Dedifferentiated amniotic fluid mesenchymal stem cell (primary cell): ENCODE measurements around the gene SRMS.

ENCODE experiments used
- DNase-seq: peaks from one replicate; pipeline ENCODE4 v3.0.0-alpha.2; 2016; ENCODE audit errors: extremely low spot score

The SRMS gene

DNA sequence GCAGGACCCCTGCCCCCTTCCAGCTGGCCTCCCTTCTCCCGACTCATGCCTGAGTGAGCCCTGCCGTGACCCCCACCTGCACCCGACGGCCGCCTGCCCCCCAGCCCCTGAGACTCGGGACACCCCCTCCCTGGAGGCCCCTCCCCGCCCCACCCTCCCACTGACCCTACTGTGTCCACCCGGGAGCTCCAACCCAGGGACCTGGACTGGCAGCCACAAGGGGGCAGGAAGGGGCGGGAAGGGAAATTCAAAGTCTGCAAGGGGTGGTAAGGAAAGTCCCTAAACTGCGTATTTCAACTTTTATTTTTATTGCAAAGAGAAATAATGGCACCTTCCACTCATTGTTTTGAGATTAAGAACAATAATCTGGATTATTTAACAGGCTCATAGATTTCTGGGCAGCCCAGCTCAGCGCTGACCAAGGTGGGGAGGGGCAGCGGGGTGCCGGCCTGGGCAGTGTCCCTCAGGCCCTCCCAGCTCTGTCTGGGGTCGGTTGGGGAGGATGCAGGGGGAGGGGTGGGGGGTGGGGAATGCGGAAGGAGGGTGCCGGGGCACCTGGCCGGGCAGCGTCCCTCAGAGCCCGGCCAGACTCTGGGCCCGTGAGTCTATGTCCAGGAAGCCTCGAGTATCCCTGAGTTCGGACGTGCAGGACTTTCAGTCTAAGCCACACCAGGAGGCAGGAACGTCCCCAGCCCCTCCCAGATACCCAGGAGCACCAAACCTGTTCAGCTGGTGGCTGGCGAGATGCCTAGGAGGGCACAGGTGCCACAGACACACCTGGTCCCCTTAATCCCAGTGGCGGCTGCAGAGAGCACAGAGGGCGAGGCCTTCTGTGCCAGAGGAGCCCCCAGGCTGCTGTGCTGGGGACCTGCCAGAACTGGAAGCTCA lies 9.1 kb downstream of the SRMS start:
- DNase-seq = no peak

DNA sequence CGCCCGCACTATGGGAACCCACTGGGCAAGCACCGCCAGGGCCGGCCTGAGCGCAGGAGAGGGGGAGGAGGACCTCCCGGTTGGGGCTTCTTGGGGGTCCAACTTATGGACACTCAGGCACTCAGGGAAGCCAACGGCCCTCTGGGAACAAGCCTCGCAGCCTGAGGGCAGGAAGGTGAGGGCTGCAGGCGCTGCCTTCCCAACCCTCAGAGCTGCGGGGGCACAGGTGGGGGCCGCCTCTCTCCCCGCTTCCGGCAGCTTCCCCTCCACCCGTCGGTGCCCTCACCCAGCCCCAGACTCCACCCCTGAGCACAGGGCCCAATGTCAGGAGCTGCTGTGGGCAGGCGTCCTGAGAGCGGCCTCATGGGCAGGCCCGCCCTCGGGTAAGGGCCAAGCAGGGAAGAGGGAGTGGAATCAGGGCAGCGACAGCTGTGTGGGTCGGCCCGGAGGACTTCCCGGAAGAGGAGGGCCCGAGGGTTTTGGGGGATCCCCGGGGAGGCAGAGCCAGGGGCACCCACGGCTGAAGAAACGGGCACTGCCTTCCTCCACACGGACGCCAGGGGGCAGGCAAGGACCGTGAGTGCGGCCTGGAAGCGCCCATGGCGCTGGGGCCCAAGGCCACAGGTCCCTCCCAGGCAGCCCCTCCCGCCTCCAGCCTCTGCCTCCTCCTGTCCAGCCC lies 9.9 kb downstream of the SRMS start:
- DNase-seq = peak; percentile 85

DNA sequence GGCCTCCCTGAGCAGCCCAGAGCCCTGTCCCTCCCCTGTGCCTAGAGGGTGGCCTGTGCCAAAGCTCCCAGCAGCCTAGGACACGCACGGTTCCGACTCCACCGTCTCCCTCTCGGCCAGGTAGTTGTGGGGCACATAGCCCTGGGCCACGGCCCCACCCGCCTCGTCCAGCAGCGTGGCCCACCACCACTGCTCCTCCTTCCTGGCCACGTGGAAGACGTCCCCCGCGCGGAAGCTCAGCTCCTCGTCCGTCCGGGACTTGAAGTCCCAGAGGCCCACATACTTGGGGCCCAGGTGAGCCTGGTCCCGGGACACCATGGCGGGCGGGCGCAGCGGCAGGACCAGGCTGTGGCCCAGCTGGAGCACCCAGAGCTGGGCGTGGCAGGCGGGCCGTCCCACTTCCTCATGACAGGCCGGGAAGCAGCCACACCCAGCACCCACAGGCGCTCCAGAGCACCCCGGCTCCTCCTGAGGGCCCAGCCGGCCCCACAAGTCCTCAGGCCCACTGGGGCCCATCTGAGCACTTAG lies 10.5 kb downstream of the SRMS start, which contains the start of gene PTK6:
TSS of gene PTK6 (minus strand) at position 380 of the 528 bp plus-strand sequence. CDS start at position 318, 62 bp downstream.
- DNase-seq = no peak

DNA sequence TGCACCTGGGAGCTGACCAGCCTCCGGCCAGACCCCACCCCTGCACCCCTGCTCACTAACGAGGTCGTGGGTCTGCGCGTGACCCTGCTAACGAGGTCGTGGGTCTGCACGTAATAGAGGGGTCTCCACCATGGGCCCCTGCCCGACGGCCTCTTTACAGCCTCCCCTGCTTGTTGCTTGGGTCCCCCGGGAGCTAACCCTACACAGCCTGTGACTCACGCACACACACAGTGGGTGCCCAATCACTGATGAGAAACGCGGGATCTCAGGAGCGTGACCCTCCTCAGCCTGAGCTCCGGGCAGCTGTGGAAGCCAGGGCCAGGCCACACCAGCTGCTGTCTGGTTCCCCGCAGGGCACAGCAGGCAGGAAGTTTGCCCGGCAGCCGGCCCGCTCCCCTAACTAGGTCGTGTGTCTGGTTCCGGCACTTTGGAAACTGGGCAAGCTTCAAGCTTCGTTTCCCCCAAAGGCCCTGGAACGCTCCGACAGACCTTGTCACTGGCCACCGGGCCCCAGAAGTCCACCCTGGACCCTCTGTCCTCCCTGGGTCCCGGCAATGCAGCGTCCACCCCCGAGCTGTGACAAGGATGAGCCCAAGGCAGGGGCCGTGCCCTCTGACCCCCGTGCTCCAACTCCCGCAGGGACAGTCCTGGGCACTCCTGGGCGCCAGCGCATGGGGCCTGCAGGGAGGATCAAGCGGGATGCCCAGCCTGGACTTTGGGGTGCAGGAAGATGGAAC lies 11.1 kb downstream of the SRMS start:
- DNase-seq = no peak

DNA sequence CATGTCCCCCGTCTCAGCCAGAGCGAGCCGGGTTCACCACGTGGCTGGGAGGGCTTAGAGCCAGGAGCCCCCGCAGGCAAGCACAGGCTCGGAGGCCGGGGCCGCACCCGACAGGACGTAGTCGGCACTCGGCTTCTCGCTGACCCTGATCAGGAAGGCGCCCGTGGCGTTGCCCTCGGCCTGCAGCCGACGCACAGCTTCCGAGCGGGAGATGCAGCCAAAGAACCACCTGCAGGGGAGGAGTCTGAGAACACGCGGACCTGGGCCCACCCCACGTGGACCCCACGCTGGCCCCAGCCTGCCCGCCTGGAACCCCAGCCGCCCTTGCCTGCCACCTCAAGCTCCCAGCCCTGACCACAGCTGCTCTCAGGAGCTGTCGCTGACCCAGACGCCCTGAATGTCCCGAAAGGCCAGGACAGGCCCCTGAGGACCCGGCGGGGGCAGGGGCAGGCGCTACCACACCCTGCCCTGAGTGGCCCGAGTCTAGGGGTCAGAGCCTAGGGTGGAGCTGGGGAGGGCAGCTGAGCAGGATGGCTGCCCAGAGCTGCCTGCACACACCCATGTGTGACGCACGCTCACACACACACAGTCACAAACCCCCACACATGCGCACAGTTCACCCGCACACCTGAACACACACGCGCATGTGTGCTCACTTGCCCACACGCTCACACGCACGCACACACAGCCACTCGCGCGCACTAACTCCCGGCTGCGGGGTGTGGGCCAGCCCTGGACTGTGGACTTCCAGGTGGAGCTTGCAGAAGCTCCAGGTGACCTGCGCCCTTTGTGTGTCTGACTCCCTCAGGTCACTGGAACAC lies 12.5 kb downstream of the SRMS start:
- DNase-seq = no peak

DNA sequence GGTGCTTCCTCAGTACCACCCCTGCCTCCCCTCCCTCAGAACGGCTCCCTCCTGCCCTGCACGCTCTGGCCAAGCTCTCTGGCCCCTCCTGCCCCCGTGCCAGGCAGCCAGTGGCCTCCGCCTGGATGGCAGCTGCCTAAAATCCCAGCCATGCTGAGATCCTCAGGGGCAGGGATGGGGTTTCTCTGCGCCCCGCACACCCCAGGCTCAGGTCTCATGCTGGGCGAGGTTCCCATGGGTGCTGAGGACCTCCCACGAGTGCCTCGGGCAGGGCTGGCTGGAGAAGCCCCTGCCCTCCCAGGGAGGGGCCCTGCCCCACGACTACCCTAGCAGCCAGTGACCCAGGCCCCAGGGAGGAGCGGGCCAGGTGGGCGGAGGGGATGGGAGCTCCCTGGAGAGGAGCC lies 13.1 kb downstream of the SRMS start:
- DNase-seq = no peak

DNA sequence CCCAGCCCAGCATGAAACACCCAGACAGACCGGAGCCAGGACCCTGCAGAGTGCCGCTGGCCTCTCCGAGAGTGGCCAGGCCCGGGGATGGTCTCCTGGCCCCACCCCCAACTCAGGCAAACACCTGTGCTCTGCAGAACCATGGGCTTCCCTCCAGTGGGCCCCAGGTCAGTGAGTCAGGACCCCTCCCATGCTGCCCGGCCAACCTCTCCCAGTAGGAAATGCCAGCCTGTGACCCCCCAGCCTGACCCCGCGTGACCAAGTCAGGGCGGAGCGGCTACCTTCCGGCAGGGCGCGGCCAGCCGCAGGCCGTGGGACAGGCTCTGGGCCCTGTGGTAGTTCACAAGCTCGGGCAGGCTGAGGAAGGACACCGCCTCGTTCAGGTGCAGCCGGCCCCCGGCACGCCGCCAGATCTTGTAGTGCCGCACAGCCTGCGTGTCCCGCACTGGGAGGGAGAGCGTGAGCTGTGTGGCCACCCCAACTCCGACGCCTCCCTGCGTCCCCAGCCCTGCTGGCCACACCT lies 13.6 kb downstream of the SRMS start:
- no peak for DNase-seq

DNA sequence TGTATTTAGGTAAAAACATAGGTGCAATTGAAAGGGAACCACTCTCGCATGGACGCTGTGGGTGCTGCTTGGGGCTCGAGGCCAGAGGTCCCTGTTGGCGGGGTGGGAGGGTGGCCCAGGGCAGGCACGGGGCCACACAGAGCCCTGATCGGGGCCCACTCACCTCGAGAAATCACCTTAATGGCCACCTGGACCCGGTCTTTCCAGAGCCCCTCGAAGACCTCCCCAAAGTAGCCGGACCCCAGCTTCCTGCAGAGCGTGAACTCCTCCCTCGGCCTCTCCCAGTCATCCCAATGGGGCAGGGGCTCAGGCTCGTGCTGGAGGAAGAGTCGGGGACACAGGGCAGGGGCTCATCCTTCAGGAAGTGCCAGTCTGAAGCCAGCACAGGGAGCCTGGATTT lies 14.2 kb downstream of the SRMS start:
- DNase-seq = no peak

DNA sequence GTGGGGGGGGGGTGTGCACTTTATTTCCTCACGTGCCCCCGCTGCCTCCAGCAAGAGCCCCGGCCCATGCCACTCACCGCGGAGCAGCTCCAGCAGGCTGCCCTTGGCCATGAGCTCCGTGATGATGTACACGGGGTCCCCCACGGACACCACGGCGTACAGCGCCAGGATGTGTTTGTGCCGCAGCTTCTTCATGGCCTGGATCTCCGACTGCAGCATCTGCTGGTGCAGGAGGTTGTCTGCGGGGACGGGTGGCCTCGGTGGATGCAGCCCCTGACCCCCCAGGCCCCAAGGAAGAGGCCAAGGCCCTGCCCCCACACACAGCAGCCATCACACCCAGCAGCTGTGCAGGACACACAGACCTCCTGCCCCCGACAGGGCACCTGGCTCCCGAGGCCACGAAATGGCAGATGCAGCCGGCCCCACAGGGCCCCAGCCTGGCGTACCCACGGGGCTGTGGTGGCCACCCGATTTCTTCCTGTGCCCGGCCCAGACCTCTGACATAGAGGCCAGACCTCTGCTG lies 15.0 kb downstream of the SRMS start:
- DNase-seq = no peak

DNA sequence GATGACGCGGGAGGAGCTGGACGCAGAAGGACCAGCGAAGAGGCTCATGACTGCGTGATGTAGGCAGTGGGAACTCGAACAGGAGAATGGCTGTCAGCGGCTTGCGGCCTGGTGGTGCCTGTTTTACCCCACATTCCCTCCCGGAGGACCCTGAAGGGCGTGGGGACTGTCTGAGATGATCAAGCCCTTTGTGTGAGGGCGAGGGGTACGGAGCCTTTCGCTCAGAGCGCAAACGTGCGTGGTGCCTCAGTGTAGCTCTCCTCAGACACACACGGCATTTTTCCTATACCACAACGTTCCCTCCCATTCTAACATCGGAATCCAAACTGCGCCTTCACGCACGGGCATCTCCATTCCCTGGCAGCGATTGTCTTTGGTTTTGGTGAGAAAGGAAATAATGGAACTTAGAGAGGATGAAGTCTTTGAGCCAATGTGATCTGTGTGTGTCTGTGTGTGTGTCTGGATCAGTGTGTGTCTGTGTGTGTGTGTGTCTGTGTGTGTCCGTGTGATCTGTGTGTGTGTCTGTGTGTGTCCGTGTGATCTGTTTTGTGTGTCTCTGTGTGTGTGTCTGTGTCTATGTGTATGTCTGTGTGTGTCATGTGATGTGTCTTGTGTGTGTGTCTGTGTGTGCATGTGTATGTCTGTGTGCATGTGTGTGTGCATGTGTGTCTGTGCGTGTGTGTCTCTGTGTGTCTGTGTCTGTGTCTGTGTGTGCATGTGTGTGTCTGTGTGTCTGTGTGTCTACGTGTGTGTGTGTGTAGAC lies 15.7 kb downstream of the SRMS start:
- no peak for DNase-seq

DNA sequence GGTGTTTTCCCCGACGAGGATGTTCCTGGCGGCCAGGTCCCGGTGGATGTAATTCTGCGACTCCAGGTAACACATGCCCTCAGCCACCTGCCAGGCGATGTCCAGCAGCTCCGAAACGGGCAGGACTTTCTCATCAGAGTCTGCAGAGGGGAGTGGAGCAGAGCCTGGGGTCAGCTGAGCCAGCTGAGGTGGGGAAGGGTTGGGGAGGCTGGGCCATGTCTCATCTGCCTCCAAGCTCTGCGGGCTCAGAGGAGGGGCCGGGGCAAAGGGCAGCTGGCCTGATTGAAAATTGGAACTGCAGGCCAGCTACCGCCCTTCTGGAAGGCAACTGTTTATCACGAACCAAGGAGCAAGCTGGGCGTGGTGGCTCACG lies 16.8 kb downstream of the SRMS start:
- DNase-seq = no peak

DNA sequence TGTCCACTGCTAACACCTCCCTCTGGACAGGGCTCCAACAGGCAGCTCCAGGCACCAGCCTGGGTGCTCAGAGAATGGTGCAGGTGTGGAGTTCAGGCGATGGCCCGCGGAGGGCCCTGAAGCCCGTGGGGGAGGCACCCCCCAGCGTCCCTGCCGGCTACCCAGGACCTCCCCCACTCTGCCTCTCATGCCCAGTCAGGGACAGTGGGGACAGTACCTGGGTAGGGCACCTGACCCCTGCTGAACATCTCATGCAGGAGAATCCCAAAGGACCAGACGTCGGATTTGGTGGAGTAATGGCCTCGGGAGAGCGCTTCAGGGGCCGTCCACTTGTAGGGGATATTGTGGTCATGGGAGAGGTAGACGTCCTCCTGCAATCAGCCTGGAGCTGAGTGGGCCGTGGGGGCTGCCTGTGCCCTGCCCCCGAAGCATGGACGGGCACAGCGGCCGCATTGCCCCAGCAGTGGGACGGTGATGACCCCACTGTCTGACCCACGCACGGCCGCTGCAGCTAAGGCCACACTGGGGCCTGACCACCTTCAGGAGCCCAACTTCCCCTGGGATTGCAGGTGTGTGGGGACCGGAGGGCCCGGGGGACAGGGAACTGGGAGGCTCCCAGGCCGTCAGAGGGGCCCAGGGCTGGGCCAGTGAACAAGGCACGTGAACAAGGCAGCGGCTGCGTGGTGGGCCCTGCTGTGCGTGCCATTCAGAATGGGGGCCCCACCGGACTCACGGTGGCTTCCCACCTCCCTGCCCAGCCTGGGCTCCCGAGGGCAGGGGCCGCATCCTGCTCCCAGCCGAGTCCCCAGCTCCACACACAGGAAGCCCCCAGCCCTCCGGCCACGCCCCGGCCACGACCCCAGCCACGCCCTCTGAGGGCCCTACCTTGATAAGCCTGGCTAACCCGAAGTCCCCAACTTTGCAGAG lies 17.4 kb downstream of the SRMS start:
- DNase-seq = no peak

DNA sequence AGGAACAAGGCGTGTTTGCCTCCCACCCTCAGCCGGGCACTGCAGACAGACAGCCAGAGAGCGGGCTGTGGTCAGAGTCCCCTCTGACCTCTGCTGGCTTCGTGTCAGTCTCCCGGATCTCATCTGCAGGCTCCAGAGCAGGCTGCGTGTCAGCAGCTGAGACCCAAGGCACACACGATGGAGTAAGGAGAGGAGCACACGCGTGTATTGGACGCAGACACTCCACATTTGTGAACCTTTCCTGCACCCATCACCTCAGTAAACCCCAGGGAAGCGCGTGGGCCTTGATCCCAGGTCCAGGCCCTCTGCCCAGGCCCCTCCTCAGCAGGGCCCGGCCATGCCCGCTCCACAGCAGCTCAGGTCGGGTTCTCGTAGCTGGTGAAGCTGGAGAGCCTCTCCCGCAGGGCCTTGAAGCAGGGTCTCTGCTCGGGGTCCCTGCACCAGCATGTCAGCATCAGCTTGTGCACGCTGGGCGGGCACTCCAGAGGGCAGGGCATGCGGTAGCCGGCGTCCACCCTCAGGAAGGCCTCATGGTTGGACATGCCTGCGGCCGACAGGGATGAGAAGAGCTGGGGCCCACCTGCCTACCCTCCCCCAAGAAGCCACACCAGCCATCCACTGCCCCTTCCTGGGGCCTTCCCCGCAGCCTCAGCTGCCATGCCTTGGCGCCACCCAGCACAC lies 18.2 kb downstream of the SRMS start:
- no peak for DNase-seq

DNA sequence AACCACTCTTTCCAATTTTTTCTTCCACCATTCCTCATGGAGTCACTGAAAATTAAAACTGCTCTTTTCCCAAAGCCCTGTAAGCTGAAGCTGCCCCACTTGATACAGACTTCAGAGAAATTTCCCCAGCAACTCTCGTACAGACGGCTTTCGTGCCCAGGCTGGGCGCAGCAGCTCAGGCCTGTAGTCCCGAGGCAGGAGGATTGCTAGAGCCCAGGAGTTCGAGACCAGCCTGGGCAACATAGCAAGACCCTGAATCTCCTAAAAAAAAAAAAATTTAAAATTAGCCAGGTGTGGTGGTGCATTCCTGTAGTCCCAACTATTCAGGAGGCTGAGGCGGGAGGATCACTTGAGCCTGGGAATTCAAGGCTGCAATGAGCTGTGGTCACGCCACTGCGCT lies 20.4 kb downstream of the SRMS start:
- no peak for DNase-seq

DNA sequence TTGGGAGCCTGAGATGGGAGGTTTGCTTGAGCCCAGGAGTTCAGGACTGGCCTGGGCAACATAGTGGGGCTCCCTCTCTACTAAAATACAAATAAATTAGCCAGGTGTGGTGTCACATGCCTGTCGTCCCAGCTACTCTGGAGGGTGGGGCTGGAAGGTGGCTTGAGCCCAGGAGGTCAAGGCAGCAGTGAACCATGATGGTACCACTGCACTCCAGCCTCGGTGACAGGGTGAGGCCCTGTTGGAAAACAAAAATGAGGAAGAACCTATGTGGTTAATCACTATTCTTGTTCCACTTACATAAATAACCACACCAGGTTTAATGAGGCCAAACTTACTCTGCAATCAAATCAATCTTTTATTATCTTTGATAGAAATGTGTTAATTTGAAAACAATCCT lies 21.6 kb downstream of the SRMS start:
- DNase-seq = no peak

DNA sequence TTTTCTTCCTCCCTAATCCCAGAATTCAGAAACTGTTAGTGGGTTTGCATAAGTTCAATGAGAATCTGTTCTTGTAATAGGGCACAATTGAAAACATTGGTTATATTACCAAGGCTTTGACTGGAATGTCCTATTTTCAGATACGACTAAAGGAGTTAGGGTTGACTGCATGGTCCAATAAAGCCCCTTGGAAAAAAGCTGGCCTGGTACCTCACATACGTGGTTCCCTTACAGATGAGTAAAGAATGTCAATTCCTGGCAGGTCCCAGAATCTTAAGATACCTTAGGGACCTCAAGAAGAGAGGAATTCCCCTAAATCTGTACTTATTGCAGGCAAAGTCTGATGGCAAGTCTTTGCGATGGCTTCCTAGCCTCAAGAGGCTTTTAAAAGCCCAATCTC lies 22.4 kb downstream of the SRMS start:
- DNase-seq = no peak

DNA sequence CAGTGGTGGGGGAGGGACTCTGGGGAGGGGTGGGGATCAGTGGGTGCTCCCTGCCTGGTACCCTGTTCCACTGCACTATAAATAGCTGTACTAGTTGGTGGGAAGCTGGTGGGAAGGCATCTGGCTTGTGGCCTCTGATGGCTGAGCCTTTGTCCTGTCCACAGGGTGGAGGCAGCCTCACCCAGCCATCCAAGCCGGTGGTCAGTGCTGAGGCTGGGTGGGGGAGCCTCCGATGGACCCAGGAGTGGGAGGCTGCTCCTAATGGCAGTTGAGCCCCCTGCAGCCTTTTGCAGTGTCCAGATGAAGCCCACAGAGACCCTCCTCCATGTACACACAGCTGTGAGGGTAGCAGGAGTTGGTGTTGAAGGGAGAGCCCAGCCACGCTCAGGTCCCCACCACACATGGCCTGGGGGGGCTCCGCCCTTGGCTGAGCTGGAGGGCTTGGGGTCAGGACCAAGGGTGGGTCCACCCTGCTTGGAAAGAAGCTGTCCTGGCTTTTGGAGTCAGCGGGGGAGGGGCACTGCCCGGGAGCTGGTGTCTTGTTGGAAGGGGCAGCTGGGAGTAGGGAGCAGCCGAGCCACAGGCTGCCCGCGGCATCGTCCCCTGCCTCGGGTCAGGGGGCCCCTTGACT lies 24.5 kb downstream of the SRMS start:
- DNase-seq = no peak
